Heart left ventricle (tissue), 16 donors: ENCODE measurements around the gene TIGIT. TPM values are rescaled to one million over a fixed set of nuclear protein-coding genes. Genes with fewer than 3 reads are reported as not detected.
A peak's percentile ranks its signal among the peaks of the same experiment; 100 is the strongest.

ENCODE experiments used
- ATAC-seq, 4 donors: fragments of 200-7000 bp; cut with Tn5 transposase; one replicate each; pipeline ENCODE4 v1.9.1; 2020 to 2022; ENCODE audit warnings: moderate library complexity in 4 of 4, mild to moderate bottlenecking in 3 of 4, moderate number of reproducible peaks in 1 of 4
- DNase-seq, 5 donors: peaks; one replicate each; pipeline ENCODE4 v3.0.0-alpha.2; 2020
- H3K27ac ChIP-seq, 12 donors: fragments of 200-600 bp; sonication (generic) in 4 of 12; one replicate each; pipeline versions ENCODE4 v1.5.0 to v1.8.0; 2016 to 2022; ENCODE audit warnings: mild to moderate bottlenecking in 2 of 12
- H3K27me3 ChIP-seq, 9 donors: fragments of 200-600 bp; sonication (generic) in 2 of 9; one replicate each; pipeline versions ENCODE4 v1.5.1 to v1.8.0; 2016 to 2022; ENCODE audit warnings: mild to moderate bottlenecking in 3 of 9
- H3K36me3 ChIP-seq, 9 donors: fragments of 200-600 bp; sonication (generic) in 2 of 9; one replicate each; pipeline versions ENCODE4 v1.5.0 to v1.8.0; 2018 to 2022; ENCODE audit warnings: mild to moderate bottlenecking in 2 of 9
- H3K4me1 ChIP-seq, 12 donors: fragments of 200-600 bp; sonication (generic) in 4 of 12; one replicate each; pipeline versions ENCODE4 v1.5.0 to v1.8.0; 2016 to 2022; ENCODE audit warnings: mild to moderate bottlenecking in 3 of 12
- H3K4me3 ChIP-seq, 12 donors: fragments of 200-600 bp; sonication (generic) in 4 of 12; one replicate each; pipeline versions ENCODE4 v1.5.0 to v1.8.0; 2017 to 2022; ENCODE audit warnings: mild to moderate bottlenecking in 9 of 12, moderate library complexity in 4 of 12
- H3K9me3 ChIP-seq, 12 donors: fragments of 200-600 bp; sonication (generic) in 4 of 12; one replicate each; pipeline versions ENCODE4 v1.5.0 to v1.8.0; 2016 to 2022; ENCODE audit warnings: mild to moderate bottlenecking in 1 of 12
- POLR2A ChIP-seq, 2 donors: fragments of 450-650 bp; IDR thresholded peaks; one replicate each; pipeline ENCODE4 v1.6.1; 2017; ENCODE audit warnings: antibody characterized with exemption in 2 of 2, mild to moderate bottlenecking in 2 of 2, moderate library complexity in 2 of 2
- WGBS, 4 donors: extraction: QIAGEN DNeasy Blood & Tissue Kit in 2 of 4; methylation state at CpG; one replicate each; pipeline versions ENCODE4 v1.1.5 to v1.1.7; 2013 to 2018; 5-methylcytosine and 5-hydroxymethylcytosine counted together
- intact Hi-C, 10 donors: fragments of 100-400 bp; cut with DNase I; formaldehyde crosslinking; loops; one replicate each; pipeline versions ENCODE4 v1.11.1 to v1.14.2; 2022
- polyA plus RNA-seq, 2 donors: library from polyadenylated mRNA; stranded (reverse); fragments of 200-250 nt; gene quantifications; one replicate each; pipeline ENCODE4 v1.2.3, GENCODE V29; 2013
- total RNA-seq, 9 donors: library from RNA; depleted of rRNA in 2 of 9; stranded (reverse); fragments of >200 nt in 2 of 9; fragmentation: NEBNext Ultra II Directional in 3 of 9; extraction: Animal tissue kit (Norgen Biotek cat#: 25700) in 3 of 9; gene quantifications; one replicate each; pipeline versions ENCODE4 v1.1.0 to v1.2.4, GENCODE V29; 2016 to 2023
- TF ChIP-seq, protein P1 (sequence below), 12 donors: fragments of 200-600 bp; sonication (generic) in 4 of 12; IDR thresholded peaks; one replicate each; pipeline versions ENCODE4 v1.5.0 to v1.8.0; 2018 to 2022; ENCODE audit warnings: antibody characterized with exemption in 12 of 12, mild to moderate bottlenecking in 5 of 12
- donor health status: ischemic (EF 13 %, LVEDD 7.1; RV severe dilation, severe dysfunction).
- donor health status: healthy with polysubstance abuse.
- donor health status: DM: no; HTN: yes; CAD: no.
- donor health status: DM: no; HTN: no; CAD: no.
- donor health status: ischemic (EF 25% LVEDD 6.9; RV normal size, moderate dysfunction).
- donor health status: ischemic (EF 25% LVEDD 5.7; RV mildly dilated, moderate dysfunction).
- donor health status: healthy.
- donor health status: DM: yes; HTN: yes; CAD: no.
- donor health status: ischemic (EF 35%, LVEDD 5.7; RV mildly dilated, moderate dysfunction).
- donor health status: nonischemic (EF 11% LVEDD 7.7; RV severe dilation, severe dysfunction).
- donor health status: DM: yes; HTN: yes; CAD: no.
- donor health status: PGD.
- donor health status: ischemic (EF 29% LVEDD 5.4; RV normal size, mild dysfunction).
- donor health status: nonischemic (EF 23%, LVEDD 6.1; RV moderate dilation, normal function).

TIGIT gene
- total and polyA plus RNA-seq, 11 donors, result 0.04 to 3.8 (median 0.44) TPM; not detected in 7

GRCh38 chr3:114320246-114320645 lies 26.4 kb downstream of the TIGIT start:
- WGBS, 4 donors, result 51 to 64% (median 56%) methylated on average over 1 of the region's 1 CpG
- Histone ChIP-seq H3K4me1 (peaks cover 0 to 10% (median 0%) of the 10 kb centered on the region in 12 donors), H3K36me3 (peaks cover 0 to 16% (median 0%) of the 10 kb centered on the region in 9 donors), H3K27ac (no peak overlapping the region), H3K9me3 (no peaks in the 10 kb centered on the region), H3K27me3 (no peaks in the 10 kb centered on the region), H3K4me3 (no peak overlapping the region)
- intact Hi-C loops, result loop anchor here in 2 of 10 donors (10.0 kb wide), 1 partner anchor 165 kb away; no protein-coding TSS in a partner anchor
- ATAC-seq, result no peak
- no peak for TF ChIP-seq POLR2A (IDR thresholded peaks at IDR 0.05)
- TF ChIP-seq, protein P1, sequence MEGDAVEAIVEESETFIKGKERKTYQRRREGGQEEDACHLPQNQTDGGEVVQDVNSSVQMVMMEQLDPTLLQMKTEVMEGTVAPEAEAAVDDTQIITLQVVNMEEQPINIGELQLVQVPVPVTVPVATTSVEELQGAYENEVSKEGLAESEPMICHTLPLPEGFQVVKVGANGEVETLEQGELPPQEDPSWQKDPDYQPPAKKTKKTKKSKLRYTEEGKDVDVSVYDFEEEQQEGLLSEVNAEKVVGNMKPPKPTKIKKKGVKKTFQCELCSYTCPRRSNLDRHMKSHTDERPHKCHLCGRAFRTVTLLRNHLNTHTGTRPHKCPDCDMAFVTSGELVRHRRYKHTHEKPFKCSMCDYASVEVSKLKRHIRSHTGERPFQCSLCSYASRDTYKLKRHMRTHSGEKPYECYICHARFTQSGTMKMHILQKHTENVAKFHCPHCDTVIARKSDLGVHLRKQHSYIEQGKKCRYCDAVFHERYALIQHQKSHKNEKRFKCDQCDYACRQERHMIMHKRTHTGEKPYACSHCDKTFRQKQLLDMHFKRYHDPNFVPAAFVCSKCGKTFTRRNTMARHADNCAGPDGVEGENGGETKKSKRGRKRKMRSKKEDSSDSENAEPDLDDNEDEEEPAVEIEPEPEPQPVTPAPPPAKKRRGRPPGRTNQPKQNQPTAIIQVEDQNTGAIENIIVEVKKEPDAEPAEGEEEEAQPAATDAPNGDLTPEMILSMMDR (IDR thresholded peaks at IDR 0.05), result no peak
- DNase-seq, result no peak

GRCh38 chr3:114323546-114324254 lies 29.9 kb downstream of the TIGIT start:
- Histone ChIP-seq H3K36me3 (peaks cover 0 to 21% (median 0%) of the 10 kb centered on the region in 9 donors), H3K4me3 (no peak overlapping the region), H3K4me1 (peaks cover 0 to 15% (median 0%) of the 10 kb centered on the region in 12 donors), H3K9me3 (no peaks in the 10 kb centered on the region), H3K27ac (peak overlapping the region in 1 of 12 donors; percentile 10), H3K27me3 (no peaks in the 10 kb centered on the region)
- ATAC-seq (no peak), DNase-seq (no peak)
- 96 to 98% (median 97%) methylated on average over 3 of the region's 3 CpGs for WGBS, 4 donors
- TF ChIP-seq, protein P1 (IDR thresholded peaks at IDR 0.05), result no peak
- no peak for TF ChIP-seq POLR2A (IDR thresholded peaks at IDR 0.05)
- intact Hi-C loops, result loop anchor here in 2 of 10 donors (10.0 kb wide), 1 partner anchor 169 kb away; no protein-coding TSS in a partner anchor

DNA sequence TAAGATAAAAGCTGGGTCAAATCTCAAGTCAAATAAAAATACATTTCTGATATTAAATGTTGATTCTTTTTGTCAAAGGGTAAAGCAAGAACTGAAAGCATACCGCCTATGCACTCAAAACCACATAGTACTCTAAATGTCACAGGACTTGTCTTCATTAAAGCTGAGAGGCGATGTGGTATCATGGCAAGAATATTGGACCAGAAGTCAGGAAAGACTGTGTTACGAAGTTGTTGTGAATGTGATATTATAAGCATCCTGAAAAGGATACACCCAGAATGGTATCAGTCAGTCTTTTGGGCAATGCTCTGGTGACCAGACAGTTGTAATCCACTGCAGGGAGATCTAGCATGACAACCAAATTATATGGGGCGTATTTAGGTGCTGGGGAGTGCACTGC lies 33.8 kb downstream of the TIGIT start:
- no peak for DNase-seq
- WGBS, 4 donors, result 95 to 97% (median 97%) methylated on average over 4 of the region's 4 CpGs
- ATAC-seq, result no peak
- H3K36me3 ChIP-seq, result peaks cover 0 to 32% (median 7%) of the 10 kb centered on the region in 9 donors
- TF ChIP-seq, protein P1 (IDR thresholded peaks at IDR 0.05), result no peak
- no peak for TF ChIP-seq POLR2A (IDR thresholded peaks at IDR 0.05)
- H3K27ac ChIP-seq, result no peak overlapping the region
- H3K4me3 ChIP-seq, result no peak overlapping the region
- peaks cover 0 to 6% (median 0%) of the 10 kb centered on the region in 12 donors for H3K9me3 ChIP-seq
- intact Hi-C loops, result loop anchor here in 2 of 10 donors (10.0 kb wide), 1 partner anchor 173 kb away; no protein-coding TSS in a partner anchor
- H3K27me3 ChIP-seq, result no peaks in the 10 kb centered on the region
- H3K4me1 ChIP-seq, result peaks cover 0 to 14% (median 0%) of the 10 kb centered on the region in 12 donors

DNA sequence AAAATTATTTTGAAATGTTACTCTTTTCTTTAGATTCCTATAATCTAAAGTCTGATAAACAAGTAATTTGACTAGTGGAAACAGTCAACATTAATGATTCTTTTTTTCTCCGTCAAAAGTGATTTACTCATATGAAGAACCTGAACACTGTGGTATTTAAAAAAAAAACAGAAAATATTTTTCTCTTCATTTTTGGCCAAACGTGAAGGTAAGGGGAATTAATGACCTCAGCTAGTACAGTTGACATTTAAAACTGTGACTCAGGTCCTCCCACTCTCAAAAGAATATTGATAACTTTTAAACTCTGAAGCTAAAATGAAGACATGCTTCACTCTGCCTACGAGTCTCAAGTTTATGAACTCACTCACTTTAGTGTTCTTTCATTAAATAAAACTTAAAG lies 34.5 kb downstream of the TIGIT start:
- H3K27me3 ChIP-seq, result no peaks in the 10 kb centered on the region
- H3K4me3 ChIP-seq, result no peak overlapping the region
- TF ChIP-seq, protein P1 (IDR thresholded peaks at IDR 0.05), result no peak
- no peak for TF ChIP-seq POLR2A (IDR thresholded peaks at IDR 0.05)
- DNase-seq, result no peak
- no peak for ATAC-seq
- H3K9me3 ChIP-seq, result peaks cover 0 to 6% (median 0%) of the 10 kb centered on the region in 12 donors
- WGBS, 4 donors, result 84 to 88% (median 86%) methylated on average over 3 of the region's 3 CpGs
- H3K4me1 ChIP-seq, result peaks cover 0 to 20% (median 0%) of the 10 kb centered on the region in 12 donors
- intact Hi-C loops, result loop anchor here in 2 of 10 donors (10.0 kb wide), 1 partner anchor 174 kb away; no protein-coding TSS in a partner anchor
- no peak overlapping the region for H3K27ac ChIP-seq
- H3K36me3 ChIP-seq, result peaks cover 0 to 32% (median 7%) of the 10 kb centered on the region in 9 donors
